DMS79 treated with DMSO at 0.1 percent for 48 hours (cell line): ENCODE results near the gene TIE1.

Source experiments
- DNase-seq: peaks from one replicate; lab custom pipeline; 2025; lab: John Stamatoyannopoulos, UW

Gene TIE1

GRCh38 chr1:43300378-43301094, at the start of gene TIE1:
Gene TIE1, plus strand, starts transcription at chr1:43300982. Its CDS starts 90 bp downstream, at chr1:43301072.
- DNase-seq: no peak

- no peak for DNase-seq
Measured at GRCh38 chr1:43251024-43251423, 49.8 kb upstream of the TIE1 start.

- DNase-seq: no peak
Measured at GRCh38 chr1:43252225-43252624, 48.6 kb upstream of the TIE1 start.

- no peak for DNase-seq
Measured at GRCh38 chr1:43253173-43253572, 47.6 kb upstream of the TIE1 start.

GRCh38 chr1:43253876-43254275, 46.9 kb upstream of the TIE1 start:
- no peak for DNase-seq

GRCh38 chr1:43255438-43256210, 45.2 kb upstream of the TIE1 start:
- no peak for DNase-seq

- no peak for DNase-seq
Measured at GRCh38 chr1:43256675-43257570, 43.9 kb upstream of the TIE1 start.

GRCh38 chr1:43258370-43258769, 42.4 kb upstream of the TIE1 start:
- no peak for DNase-seq

GRCh38 chr1:43265431-43265830, 35.4 kb upstream of the TIE1 start:
- no peak for DNase-seq

- DNase-seq: no peak
Measured at GRCh38 chr1:43266881-43267280, 33.9 kb upstream of the TIE1 start.

- no peak for DNase-seq
Measured at GRCh38 chr1:43267291-43267805, 33.4 kb upstream of the TIE1 start.

GRCh38 chr1:43267818-43268425, 32.9 kb upstream of the TIE1 start:
- DNase-seq: no peak

GRCh38 chr1:43269627-43270375, 31.0 kb upstream of the TIE1 start, which contains the start of gene TMEM125:
Gene TMEM125, plus strand, starts transcription at chr1:43269983. Its CDS starts 2,740 bp downstream, at chr1:43272723.
- DNase-seq: peak; percentile 76

GRCh38 chr1:43270421-43271095, 30.2 kb upstream of the TIE1 start:
- DNase-seq: peak; percentile 95

GRCh38 chr1:43271186-43272118, 29.3 kb upstream of the TIE1 start:
- no peak for DNase-seq

- DNase-seq: no peak
Measured at GRCh38 chr1:43272161-43272560, 28.6 kb upstream of the TIE1 start.

GRCh38 chr1:43272576-43273571, 27.9 kb upstream of the TIE1 start:
- DNase-seq: no peak

- no peak for DNase-seq
Measured at GRCh38 chr1:43273708-43274107, 27.1 kb upstream of the TIE1 start.
